A673 (cell line): Measurements from ENCODE around the gene GPAT3. TPM values are rescaled to one million over a fixed set of nuclear protein-coding genes. Genes with fewer than 3 reads are reported as not detected.
A peak's percentile ranks its signal among the peaks of the same experiment; 100 is the strongest.

Experiments used
- BruUV-seq: library from RNA; stranded (reverse); fragments of 400-500 nt; replicated peaks from 2 replicates; lab custom pipeline; 2021; lab: Mats Ljungman, UMichigan
- CTCF ChIA-PET: fragments of 300-600 bp; sonication (Branson Sonifier 250); formaldehyde crosslinking; loops from one replicate; lab custom pipeline; 2022; ENCODE audit warnings: antibody characterized with exemption; lab: Charles Lee
- POLR2A ChIA-PET: fragments of 300-600 bp; sonication (Branson Sonifier 250); formaldehyde crosslinking; loops from one replicate; lab custom pipeline; 2022; ENCODE audit warnings: antibody characterized with exemption; ENCODE audit not compliant: low non-redundant PET; lab: Charles Lee
- DNase-seq: peaks from one replicate; pipeline ENCODE4 v3.0.0-alpha.2; 2015; ENCODE audit warnings: low spot score
- H3K27ac ChIP-seq: fragments of 200-600 bp; sonication (generic); 2 replicates; pipeline ENCODE4 v1.5.1; 2016; ENCODE audit warnings: mixed run types, low read depth, mild to moderate bottlenecking, mixed read lengths, antibody characterized with exemption, low read length; ENCODE audit not compliant: poor library complexity, severe bottlenecking
- H3K27me3 ChIP-seq: fragments of 200-600 bp; sonication (generic); replicated peaks from 2 replicates; pipeline ENCODE4 v1.6.1; 2017; ENCODE audit warnings: mixed run types, low read depth, mild to moderate bottlenecking, mixed read lengths, antibody characterized with exemption, low read length; ENCODE audit not compliant: insufficient read depth, poor library complexity
- H3K36me3 ChIP-seq: fragments of 200-600 bp; sonication (generic); 2 replicates; pipeline ENCODE4 v1.6.1; 2016; ENCODE audit warnings: mixed run types, mild to moderate bottlenecking, mixed read lengths, antibody characterized with exemption, low read length; ENCODE audit not compliant: insufficient read depth, poor library complexity, severe bottlenecking
- H3K4me1 ChIP-seq: fragments of 200-600 bp; sonication (generic); 2 replicates; pipeline ENCODE4 v1.6.1; 2017; ENCODE audit warnings: mixed run types, mild to moderate bottlenecking, mixed read lengths, antibody characterized with exemption, low read length; ENCODE audit not compliant: insufficient read depth, poor library complexity, severe bottlenecking
- H3K4me3 ChIP-seq: fragments of 200-600 bp; sonication (generic); 2 replicates; pipeline ENCODE4 v1.5.1; 2016; ENCODE audit warnings: low read depth, mixed run types, mild to moderate bottlenecking, mixed read lengths, low read length; ENCODE audit not compliant: poor library complexity, severe bottlenecking
- H3K9me3 ChIP-seq: fragments of 200-600 bp; sonication (generic); 2 replicates; pipeline ENCODE4 v1.6.1; 2016; ENCODE audit warnings: mixed run types, low read depth, mild to moderate bottlenecking, mixed read lengths, antibody characterized with exemption, low read length; ENCODE audit not compliant: poor library complexity, severe bottlenecking
- CTCF ChIP-seq: fragments of 300-800, 200-600 bp; sonication (generic); conservative IDR thresholded peaks from 2 replicates; pipeline ENCODE4 v1.5.1; 2017; ENCODE audit warnings: low read depth, mild to moderate bottlenecking, antibody characterized with exemption, low read length, moderate library complexity, mixed read lengths
- EZH2 ChIP-seq: fragments of 200-600 bp; sonication (generic); IDR thresholded peaks from 2 replicates; pipeline ENCODE4 v1.6.1; 2017; ENCODE audit warnings: borderline replicate concordance, low read depth, mild to moderate bottlenecking, mixed read lengths, antibody characterized with exemption, low read length; ENCODE audit not compliant: poor library complexity, severe bottlenecking
- intact Hi-C: fragments of 100-400 bp; cut with micrococcal nuclease; formaldehyde crosslinking; loops from one replicate; pipeline ENCODE4 v1.10.0; 2022; ENCODE audit not compliant: unreplicated experiment
- total RNA-seq: library from RNA; stranded (reverse); gene quantifications from 2 replicates; pipeline ENCODE4 v1.2.3, GENCODE V29; 2021

The GPAT3 gene
- total RNA-seq, 1 experiment from 2014 or later = 1.2 TPM

DNA sequence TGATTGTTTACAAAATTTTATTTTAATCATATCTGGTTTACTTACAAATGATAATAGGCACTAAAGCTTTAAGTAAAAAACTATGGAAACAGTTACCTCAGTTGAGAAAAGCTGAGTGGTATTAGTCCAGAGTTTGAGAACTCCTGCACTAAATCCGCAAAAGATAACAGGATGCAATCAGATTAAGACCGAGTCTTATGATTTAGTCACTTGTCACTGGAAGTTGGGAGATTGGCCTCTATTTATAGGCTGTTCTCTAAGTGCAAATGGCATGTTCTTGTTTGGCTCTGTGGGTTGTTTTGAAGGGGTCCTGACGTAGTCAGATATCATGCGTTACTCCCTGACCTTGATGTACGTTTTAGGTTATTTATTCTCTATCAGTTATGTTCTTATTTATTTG, 6.3 kb downstream of the GPAT3 start:
- no peak for TF ChIP-seq CTCF
- no peak for TF ChIP-seq EZH2
- no peaks in the 10 kb centered on the region for H3K27me3 ChIP-seq
- no peak overlapping the region for H3K27ac ChIP-seq
- no peak overlapping the region for H3K4me3 ChIP-seq
- H3K4me1 ChIP-seq = no peaks in the 10 kb centered on the region
- H3K36me3 ChIP-seq = no peaks in the 10 kb centered on the region
- ChIA-PET CTCF (no interaction called here), POLR2A (no interaction called here)
- intact Hi-C loops = no loop called here
- BruUV-seq = no TSS peak
- no peaks in the 10 kb centered on the region for H3K9me3 ChIP-seq
- DNase-seq = no peak

DNA sequence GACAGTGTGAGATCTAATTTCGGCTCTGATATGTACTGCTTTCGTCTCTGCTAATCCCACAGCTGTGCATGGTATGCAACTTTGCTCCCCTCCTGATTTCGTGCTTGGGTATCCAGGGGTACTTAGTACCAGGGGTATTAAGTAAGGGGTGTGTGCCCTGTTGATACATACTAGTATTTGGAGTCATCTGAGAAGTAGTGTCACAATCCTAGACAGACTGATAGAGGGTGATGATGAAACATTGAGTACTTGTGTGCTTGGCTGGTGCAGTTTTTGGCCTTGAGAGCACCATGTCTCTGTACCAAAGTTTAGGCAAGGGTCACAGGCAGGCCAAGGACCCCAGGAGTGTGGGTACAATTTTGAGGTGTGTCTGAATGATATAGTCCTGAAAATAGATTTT, 10.9 kb downstream of the GPAT3 start:
- Histone ChIP-seq H3K27me3 (no peaks in the 10 kb centered on the region), H3K27ac (no peak overlapping the region), H3K4me3 (no peak overlapping the region), H3K9me3 (no peaks in the 10 kb centered on the region), H3K4me1 (peaks cover 6% of the 10 kb centered on the region), H3K36me3 (no peaks in the 10 kb centered on the region)
- no peak for DNase-seq
- ChIA-PET CTCF (no interaction called here), POLR2A (no interaction called here)
- intact Hi-C loops = no loop called here
- no TSS peak for BruUV-seq
- TF ChIP-seq EZH2 (no peak), CTCF (no peak)

DNA sequence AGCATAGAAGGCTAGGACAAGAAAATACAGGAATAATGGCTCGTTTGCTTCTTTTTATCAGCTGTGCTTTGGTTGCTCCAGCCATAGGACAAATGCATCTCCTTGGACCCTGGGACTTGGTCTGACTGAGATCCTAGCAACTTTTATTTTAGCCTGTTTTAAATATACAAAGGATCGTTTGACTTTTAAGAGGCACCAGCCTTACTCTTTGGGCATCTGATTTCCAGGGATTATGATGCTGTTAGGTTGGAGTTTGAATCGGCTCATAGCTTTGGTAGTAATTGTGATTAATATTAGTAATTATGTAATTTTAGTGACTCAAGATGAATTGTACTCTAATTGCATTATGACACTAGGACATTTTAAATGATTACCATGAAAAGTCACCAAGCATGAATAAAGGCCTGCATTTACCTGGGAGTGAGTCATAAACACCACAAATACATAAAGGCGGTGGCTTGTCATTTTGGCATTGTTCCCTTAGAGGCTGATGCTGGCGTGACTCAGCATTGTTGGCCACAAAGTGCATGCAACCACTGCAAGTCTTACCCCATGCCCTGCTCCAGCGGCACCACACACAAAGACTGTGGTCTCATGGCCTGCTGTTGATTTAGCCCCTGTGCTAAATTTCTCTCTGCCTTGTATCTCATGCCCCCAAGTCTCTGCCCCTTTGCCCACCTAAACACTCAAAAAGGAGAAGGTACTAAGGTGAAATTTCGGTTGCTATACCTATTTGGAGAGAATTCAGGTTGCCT, 12.4 kb downstream of the GPAT3 start:
- peak; percentile 63 for DNase-seq
- Histone ChIP-seq H3K36me3 (no peaks in the 10 kb centered on the region), H3K9me3 (no peaks in the 10 kb centered on the region), H3K4me3 (no peak overlapping the region), H3K27ac (no peak overlapping the region), H3K4me1 (peaks cover 6% of the 10 kb centered on the region), H3K27me3 (no peaks in the 10 kb centered on the region)
- intact Hi-C loops = no loop called here
- ChIA-PET POLR2A (no interaction called here), CTCF (no interaction called here)
- BruUV-seq = no TSS peak
- TF ChIP-seq CTCF = no peak
